Inferior parietal cortex (tissue), 1 donor: ENCODE measurements around the gene CDT1.
"Not testable (repeated sequence)": the region's sequence is repeated elsewhere in the genome, so short reads cannot be mapped to it uniquely, and the experiment has no call there.

ENCODE experiments used
- DNase-seq: peaks from one replicate; pipeline ENCODE4 v3.0.0-alpha.2; 2016; ENCODE audit errors: extremely low spot score

CDT1 gene

DNA sequence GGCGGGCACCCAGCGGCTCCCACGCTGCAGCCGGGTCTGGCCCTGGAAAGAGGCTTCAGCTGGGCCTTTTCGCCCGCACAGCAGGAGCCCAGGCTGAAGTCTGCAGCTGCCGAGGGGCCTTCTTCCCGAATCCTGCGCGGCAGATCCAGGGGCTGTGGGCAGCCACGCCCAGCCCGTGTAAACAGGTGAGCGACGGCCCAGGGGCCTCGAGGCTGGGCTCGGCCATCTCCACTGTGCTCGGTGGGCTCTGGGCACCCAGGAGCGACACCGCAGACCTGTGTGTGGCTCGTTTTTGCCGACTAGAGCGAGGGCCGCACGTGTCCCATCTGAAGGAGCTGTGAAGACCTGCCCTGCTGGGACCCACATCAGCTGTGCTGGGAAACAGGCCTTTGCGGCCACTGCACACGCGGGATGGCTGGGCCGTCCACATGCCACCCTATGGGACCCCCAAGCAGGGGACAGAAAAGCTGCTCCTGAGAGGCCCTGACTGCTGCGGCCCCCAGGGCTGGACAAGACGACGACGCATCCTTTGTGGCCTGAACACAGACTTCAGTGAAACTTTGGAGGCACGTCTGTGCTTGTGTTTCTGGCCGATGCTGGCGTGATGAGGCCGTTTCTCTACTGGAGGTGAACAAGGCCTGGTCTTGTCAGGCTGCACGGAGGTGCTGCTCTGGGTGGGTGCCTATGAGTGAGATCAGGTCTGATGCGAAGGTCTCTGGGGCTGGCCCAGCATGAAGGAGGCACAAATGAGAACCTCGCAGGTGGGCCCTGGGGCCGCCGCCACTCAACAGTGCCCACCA lies 13.3 kb downstream of the CDT1 start:
- no peak for DNase-seq

- DNase-seq: no peak
These were observed 14.4 kb downstream of the CDT1 start for GRCh38 chr16:88817785-88818574.

GRCh38 chr16:88818575-88818874 lies 14.9 kb downstream of the CDT1 start:
- no peak for DNase-seq

DNA sequence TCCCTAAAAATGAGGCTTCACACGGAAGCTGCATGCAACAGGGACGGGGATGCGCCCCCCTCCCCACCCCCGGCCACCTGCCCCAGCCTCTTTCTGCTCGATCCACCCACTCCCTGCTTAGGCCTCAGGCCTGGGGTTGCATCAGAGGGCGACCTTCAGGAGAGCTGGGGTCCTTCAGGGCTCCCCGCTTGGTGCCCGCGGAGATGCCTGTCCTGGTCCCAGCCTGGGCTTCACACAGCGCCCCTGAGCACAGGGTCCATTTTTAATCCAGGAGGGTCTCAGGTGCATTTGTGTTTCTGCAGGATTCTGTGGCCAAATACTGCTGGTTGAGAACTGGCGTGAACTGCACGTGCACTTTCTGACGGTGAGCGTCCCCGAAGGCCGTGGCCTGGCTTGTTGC lies 15.5 kb downstream of the CDT1 start:
- DNase-seq: no peak

GRCh38 chr16:88820385-88821025 lies 16.9 kb downstream of the CDT1 start:
- no peak for DNase-seq

GRCh38 chr16:88821168-88821850 lies 17.7 kb downstream of the CDT1 start:
- DNase-seq: no peak

DNA sequence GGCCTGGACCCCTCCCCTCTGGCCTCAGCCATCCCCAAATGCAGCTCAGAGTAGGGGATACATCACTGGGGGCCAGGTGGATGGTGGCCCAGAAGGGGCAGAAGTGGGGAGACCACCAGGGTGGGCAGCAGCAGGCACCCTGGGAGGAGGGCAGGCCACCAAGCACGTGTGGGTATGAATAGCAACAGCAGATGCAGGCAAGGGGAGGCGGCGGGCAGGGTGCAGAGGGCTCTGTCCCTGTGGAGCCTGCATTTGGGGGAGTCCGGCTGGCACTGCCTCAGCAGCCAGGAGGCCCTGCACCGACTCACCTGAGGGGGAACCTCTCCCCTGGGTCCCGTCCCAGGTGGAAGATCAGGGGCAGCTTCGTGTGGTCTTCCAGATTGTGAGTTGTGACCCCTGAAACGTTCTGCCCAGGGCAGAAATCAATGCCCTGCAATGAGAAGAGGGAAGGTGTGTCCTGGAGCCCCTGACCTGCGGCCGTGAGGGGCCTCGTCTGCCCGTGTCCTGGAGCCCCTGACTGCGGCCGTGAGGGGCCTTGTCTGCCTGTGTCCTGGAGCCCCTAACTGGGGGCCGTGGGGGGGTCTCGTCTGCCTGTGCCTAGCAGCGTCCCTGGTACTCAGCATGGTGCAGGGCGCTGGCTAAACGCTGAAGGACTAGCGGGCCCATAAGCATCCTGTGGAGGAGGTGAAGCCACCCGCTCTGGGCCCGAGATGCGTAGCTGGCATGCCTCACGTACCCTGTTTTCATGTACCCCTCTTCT lies 18.9 kb downstream of the CDT1 start:
- DNase-seq: no peak

- not testable (repeated sequence) for DNase-seq
These were observed 20.1 kb downstream of the CDT1 start for GRCh38 chr16:88823646-88824045.

GRCh38 chr16:88824256-88825077 lies 20.9 kb downstream of the CDT1 start:
- DNase-seq: no peak

DNA sequence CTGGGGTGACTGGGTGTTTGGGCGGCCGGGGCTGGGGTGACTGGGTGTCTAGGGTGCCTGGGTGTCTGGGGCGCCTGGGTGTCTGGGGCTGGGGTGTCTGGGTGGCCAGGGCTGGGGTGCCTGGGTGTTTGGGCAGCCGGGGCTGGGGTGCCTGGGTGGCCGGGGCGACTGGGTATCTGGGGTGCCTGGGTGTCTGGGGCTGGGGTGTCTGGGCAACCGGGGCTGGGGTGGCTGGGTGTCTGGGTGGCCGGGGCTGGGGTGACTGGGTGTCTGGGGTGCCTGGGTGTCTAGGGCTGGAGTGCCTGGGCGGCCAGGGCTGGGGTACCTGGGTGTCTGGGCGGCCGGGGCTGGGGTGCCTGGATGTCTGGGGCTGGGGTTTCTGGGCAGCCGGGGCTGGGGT lies 21.6 kb downstream of the CDT1 start:
- DNase-seq: no peak

DNA sequence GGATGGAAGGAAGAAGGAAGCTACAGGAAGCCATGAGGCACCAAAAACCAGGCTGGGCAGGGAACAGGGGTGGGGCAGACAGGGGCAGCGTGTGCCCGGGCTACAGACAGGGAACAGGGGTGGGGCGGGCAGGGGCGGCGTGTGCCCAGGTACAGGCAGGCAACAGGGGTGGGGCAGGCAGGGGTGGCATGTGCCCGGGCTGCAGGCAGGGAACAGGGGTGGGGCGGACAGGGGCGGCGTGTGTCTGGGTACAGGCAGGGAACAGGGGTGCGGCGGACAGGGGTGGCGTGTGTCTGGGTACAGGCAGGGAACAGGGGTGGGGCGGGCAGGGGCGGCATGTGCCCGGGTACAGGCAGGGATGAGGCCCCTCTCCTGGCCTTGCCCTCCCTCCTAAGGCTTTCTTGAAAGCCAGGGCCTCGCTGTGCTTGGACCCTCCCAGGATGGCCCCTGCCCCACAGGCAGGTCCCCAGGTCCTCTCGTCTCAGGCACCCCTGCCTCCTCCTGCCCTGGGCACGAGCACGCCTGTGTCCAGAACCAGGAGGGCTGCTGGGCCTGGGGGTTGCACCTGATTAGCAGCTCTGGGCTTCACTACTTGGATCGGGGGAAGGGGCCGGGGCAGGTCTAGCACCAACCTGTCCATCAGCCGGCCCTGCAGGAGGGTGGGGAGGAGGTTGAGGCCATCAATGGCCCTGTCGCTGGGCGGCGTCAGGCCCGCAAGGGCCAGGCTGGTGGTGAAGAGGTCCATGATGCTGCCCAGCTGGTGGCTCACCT lies 22.7 kb downstream of the CDT1 start:
- DNase-seq: no peak

DNA sequence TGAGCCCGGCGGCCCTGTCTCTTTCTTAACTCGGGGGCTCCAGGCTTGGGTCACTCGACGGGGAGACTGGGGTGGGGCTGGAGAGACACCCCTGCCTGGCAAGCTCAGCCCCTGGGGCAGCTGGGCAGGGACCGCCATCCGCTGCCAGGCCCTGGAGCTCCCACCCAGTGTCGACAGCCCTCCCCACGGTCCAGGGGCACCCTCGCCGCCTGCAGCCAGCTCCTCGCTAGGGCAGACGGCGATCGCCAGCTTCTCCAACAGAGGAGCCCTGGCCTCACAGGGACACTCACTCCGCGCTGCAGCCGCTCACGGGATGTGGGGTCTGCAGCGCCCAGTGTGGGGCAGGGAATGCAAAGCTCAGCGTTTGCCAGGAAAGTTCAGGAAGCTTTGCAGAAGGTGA lies 24.1 kb downstream of the CDT1 start:
- DNase-seq: no peak

GRCh38 chr16:88828711-88829110 lies 25.1 kb downstream of the CDT1 start:
- DNase-seq: no peak

GRCh38 chr16:88830258-88830657 lies 26.7 kb downstream of the CDT1 start:
- no peak for DNase-seq

DNA sequence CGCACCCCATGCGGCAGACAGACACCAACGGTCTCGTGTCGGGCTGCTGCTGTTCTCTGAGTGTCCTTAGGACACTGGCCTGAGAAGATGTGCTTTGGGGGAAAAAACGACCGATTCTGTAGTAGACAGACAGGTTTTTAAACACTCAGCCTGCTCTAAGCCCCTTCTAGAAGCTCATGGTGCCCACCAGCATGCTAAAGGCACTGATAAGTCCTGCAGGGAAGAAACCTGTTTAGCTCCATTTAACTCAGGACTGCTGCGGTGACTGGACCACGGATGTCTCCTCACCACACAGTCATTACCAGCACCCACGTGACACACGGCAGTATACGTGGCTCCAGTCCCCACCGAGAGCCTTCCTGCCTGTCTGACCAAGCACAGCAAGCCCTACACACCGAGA lies 27.2 kb downstream of the CDT1 start:
- no peak for DNase-seq

GRCh38 chr16:88831838-88832237 lies 28.2 kb downstream of the CDT1 start:
- no peak for DNase-seq

DNA sequence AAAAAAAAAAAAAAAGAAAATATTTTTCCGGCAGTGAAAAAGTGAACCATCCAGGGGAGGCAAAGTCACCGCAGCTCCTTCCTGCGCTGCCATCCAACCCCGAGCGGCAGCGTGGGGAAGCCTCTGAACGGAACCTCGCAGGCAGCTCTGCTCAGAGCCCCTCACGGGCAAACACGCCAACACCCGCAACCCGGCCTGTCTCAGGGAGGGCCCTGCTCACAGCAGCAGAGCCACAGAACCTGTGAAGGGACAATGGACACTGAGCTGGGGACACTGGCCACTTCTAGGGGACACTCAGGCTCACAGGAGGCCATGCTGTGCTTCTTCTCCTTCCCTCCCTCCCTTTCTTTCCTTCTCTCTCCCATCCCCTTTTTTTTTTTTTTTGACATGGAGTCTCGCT lies 29.5 kb downstream of the CDT1 start:
- DNase-seq: no peak

DNA sequence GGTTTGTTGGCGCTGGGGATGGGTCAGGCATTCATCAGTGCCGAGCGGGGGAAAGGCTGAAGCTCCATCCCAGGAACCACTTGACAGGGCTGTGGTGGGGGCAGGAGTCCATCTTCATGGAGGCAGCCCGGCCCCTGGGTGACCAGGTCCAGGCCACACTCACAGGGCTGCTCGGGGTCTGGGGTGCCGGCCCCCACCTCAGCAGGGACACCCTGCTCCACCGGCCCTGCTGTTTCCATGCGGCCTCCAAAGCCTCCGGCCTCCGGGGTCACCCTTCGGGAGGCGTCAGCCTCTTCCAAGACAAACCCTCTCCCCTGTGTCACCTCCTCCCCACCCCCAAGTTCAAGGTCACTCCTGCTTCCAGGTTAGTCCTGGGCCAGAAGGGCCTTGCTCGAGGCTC lies 31.1 kb downstream of the CDT1 start:
- no peak for DNase-seq

DNA sequence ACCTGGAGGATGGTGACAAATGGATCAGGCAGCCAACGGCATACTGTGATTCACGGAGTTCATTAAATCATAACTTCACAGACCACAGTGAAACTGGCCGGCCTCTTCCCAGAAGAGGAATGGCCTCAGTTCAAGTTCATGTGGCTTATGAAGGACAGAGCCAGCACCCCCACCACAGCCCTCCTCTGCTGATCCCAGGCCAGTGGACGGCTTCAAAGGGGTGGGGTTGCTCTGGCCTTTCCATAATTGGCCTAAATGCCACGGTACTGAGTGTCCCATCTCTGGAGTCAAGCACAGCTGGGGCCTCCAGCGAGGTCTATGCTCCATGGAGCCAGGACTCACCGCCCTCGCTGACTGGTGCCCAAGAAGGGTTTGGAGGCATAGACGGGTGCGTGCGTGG lies 31.8 kb downstream of the CDT1 start:
- DNase-seq: no peak

DNA sequence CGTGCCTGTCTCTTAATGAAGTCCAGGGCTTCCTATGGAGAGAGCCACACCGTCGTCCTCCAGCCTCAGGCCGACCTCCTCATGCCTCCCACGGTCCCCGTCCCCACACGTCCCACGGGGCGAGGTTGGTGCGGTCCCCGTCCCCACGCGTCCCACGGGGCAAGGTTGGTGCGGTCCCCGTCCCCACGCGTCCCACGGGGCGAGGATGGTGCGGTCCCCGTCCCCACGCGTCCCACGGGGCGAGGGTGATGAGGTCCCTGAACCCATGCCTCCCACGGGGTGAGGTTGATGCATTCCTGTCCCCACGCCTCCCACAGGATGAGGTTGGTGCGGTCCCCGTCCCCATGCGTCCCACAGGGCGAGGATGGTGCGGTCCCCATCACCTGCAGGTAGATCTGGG lies 32.2 kb downstream of the CDT1 start:
- no peak for DNase-seq
